Measurements from ENCODE around the gene C1orf226.

C1orf226 gene

DNA sequence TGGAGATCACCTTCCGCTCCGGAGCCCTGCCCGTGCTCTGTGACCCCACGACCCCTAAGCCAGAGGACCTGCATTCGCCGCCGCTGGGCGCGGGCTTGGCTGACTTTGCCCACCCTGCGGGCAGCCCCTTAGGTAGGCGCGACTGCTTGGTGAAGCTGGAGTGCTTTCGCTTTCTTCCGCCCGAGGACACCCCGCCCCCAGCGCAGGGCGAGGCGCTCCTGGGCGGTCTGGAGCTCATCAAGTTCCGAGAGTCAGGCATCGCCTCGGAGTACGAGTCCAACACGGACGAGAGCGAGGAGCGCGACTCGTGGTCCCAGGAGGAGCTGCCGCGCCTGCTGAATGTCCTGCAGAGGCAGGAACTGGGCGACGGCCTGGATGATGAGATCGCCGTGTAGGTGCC lies 14.5 kb upstream of the C1orf226 start:
- H4K20me1 ChIP-seq (ENCODE audit: insufficient read depth, low read length), result no peaks in the 10 kb centered on the region; the same call in 1 of the 2 replicates
- H3K9ac ChIP-seq (ENCODE audit: low read depth, low read length), result no peak overlapping the region
- H3K4me1 ChIP-seq (ENCODE audit: insufficient read depth, low read length), result no peaks in the 10 kb centered on the region
- no peak for ATAC-seq (ENCODE audit: insufficient read depth, low read depth)
- DNase-seq, result no peak
- no peak overlapping the region for H3K4me2 ChIP-seq (ENCODE audit: insufficient read depth, low read length)
- H3K27me3 ChIP-seq (ENCODE audit: insufficient read depth, low read length, poor library complexity), result no peaks in the 10 kb centered on the region
- no peaks in the 10 kb centered on the region for H3K9me3 ChIP-seq (ENCODE audit: insufficient read depth, low read length, severe bottlenecking)
- no peaks in the 10 kb centered on the region for H3K79me2 ChIP-seq (ENCODE audit: insufficient read depth, low read length)
- TF ChIP-seq, protein P1, sequence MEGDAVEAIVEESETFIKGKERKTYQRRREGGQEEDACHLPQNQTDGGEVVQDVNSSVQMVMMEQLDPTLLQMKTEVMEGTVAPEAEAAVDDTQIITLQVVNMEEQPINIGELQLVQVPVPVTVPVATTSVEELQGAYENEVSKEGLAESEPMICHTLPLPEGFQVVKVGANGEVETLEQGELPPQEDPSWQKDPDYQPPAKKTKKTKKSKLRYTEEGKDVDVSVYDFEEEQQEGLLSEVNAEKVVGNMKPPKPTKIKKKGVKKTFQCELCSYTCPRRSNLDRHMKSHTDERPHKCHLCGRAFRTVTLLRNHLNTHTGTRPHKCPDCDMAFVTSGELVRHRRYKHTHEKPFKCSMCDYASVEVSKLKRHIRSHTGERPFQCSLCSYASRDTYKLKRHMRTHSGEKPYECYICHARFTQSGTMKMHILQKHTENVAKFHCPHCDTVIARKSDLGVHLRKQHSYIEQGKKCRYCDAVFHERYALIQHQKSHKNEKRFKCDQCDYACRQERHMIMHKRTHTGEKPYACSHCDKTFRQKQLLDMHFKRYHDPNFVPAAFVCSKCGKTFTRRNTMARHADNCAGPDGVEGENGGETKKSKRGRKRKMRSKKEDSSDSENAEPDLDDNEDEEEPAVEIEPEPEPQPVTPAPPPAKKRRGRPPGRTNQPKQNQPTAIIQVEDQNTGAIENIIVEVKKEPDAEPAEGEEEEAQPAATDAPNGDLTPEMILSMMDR (IDR thresholded peaks at IDR 0.05; ENCODE audit: borderline replicate concordance, extremely low read depth, low read length, poor library complexity, severe bottlenecking), result no peak
- TF ChIP-seq EZH2 (IDR thresholded peaks at IDR 0.05; ENCODE audit: borderline replicate concordance, low read depth, low read length, severe bottlenecking), result no peak
- no peaks in the 10 kb centered on the region for H3K36me3 ChIP-seq (ENCODE audit: insufficient read depth, low read length)
- no peak overlapping the region for H2AFZ ChIP-seq (ENCODE audit: low read depth, low read length)
- H3K27ac ChIP-seq (ENCODE audit: low read length), result no peak overlapping the region
- no peak overlapping the region for H3K4me3 ChIP-seq (ENCODE audit: low read depth in 1 of 2, low read length in 2 of 2)

DNA sequence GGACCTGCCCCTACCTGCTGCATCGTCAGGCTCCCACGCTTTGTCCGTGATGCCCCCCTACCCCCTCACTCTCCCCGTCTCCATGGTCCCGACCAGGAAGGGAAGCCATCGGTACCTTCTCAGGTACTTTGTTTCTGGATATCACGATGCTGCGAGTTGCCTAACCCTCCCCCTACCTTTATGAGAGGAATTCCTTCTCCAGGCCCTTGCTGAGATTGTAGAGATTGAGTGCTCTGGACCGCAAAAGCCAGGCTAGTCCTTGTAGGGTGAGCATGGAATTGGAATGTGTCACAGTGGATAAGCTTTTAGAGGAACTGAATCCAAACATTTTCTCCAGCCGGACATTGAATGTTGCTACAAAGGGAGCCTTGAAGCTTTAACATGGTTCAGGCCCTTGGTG lies 13.8 kb upstream of the C1orf226 start:
- no peak overlapping the region for H3K4me3 ChIP-seq (ENCODE audit: low read depth in 1 of 2, low read length in 2 of 2)
- H2AFZ ChIP-seq (ENCODE audit: low read depth, low read length), result no peak overlapping the region
- no peak for ATAC-seq (ENCODE audit: insufficient read depth, low read depth)
- no peak overlapping the region for H3K4me2 ChIP-seq (ENCODE audit: insufficient read depth, low read length)
- H3K79me2 ChIP-seq (ENCODE audit: insufficient read depth, low read length), result no peaks in the 10 kb centered on the region
- H3K27ac ChIP-seq (ENCODE audit: low read length), result no peak overlapping the region
- no peaks in the 10 kb centered on the region for H3K27me3 ChIP-seq (ENCODE audit: insufficient read depth, low read length, poor library complexity)
- H3K9ac ChIP-seq (ENCODE audit: low read depth, low read length), result no peak overlapping the region
- no peaks in the 10 kb centered on the region for H3K36me3 ChIP-seq (ENCODE audit: insufficient read depth, low read length)
- H4K20me1 ChIP-seq (ENCODE audit: insufficient read depth, low read length), result no peaks in the 10 kb centered on the region; the same call in 1 of the 2 replicates
- no peaks in the 10 kb centered on the region for H3K4me1 ChIP-seq (ENCODE audit: insufficient read depth, low read length)
- H3K9me3 ChIP-seq (ENCODE audit: insufficient read depth, low read length, severe bottlenecking), result no peaks in the 10 kb centered on the region
- TF ChIP-seq, protein P1 (IDR thresholded peaks at IDR 0.05; ENCODE audit: borderline replicate concordance, extremely low read depth, low read length, poor library complexity, severe bottlenecking), result no peak
- no peak for TF ChIP-seq EZH2 (IDR thresholded peaks at IDR 0.05; ENCODE audit: borderline replicate concordance, low read depth, low read length, severe bottlenecking)
- DNase-seq, result no peak

DNA sequence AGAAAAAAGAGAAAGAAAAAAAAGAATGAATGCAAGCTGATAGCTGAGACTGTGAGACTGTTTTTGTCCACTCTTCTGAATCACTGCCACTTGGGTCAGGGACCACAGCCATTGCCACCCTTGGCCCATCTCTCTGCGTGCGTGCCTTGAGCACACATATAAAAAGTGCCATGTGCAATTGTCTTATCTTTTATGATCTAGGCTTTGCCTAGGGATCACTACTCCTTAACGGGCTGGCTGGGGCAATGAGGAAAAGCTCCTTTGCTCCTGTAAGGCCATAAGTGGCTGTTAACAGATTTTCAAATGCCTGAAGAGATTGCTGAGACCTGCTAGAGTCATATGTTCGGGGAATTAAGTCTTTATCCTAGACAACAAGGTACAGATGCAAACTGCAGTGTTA lies 13.1 kb upstream of the C1orf226 start:
- Histone ChIP-seq H3K9ac (ENCODE audit: low read depth, low read length) (no peak overlapping the region), H3K9me3 (ENCODE audit: insufficient read depth, low read length, severe bottlenecking) (no peaks in the 10 kb centered on the region), H3K27ac (ENCODE audit: low read length) (no peak overlapping the region), H4K20me1 (ENCODE audit: insufficient read depth, low read length) (no peaks in the 10 kb centered on the region; the same call in 1 of the 2 replicates), H3K4me1 (ENCODE audit: insufficient read depth, low read length) (no peaks in the 10 kb centered on the region), H3K4me3 (ENCODE audit: low read depth in 1 of 2, low read length in 2 of 2) (no peak overlapping the region), H3K4me2 (ENCODE audit: insufficient read depth, low read length) (no peak overlapping the region), H2AFZ (ENCODE audit: low read depth, low read length) (no peak overlapping the region), H3K27me3 (ENCODE audit: insufficient read depth, low read length, poor library complexity) (no peaks in the 10 kb centered on the region), H3K79me2 (ENCODE audit: insufficient read depth, low read length) (no peaks in the 10 kb centered on the region), H3K36me3 (ENCODE audit: insufficient read depth, low read length) (no peaks in the 10 kb centered on the region)
- TF ChIP-seq EZH2 (IDR thresholded peaks at IDR 0.05; ENCODE audit: borderline replicate concordance, low read depth, low read length, severe bottlenecking), result no peak
- TF ChIP-seq, protein P1 (IDR thresholded peaks at IDR 0.05; ENCODE audit: borderline replicate concordance, extremely low read depth, low read length, poor library complexity, severe bottlenecking), result no peak
- DNase-seq (no peak), ATAC-seq (ENCODE audit: insufficient read depth, low read depth) (no peak)

DNA sequence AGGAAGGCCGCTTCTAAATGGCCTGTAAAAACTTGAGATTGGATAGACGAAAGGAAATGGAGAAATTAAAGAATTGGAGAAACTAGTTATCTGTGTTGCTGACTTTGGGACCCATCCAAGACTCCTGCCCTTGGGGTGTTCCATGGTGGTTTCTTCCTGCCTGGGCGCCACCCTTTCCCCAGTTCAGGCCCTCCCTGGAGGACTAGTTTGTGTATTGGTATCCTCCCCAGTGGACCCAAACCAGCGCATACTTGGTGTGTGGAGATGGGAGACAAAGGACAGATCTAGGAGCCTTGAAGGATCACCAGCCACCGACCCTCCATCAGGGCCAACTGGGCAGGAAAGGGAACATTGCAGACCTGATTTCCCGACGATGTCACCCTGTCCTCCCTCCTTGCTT lies 12.0 kb upstream of the C1orf226 start:
- no peaks in the 10 kb centered on the region for H3K79me2 ChIP-seq (ENCODE audit: insufficient read depth, low read length)
- ATAC-seq (ENCODE audit: insufficient read depth, low read depth), result no peak
- TF ChIP-seq, protein P1 (IDR thresholded peaks at IDR 0.05; ENCODE audit: borderline replicate concordance, extremely low read depth, low read length, poor library complexity, severe bottlenecking), result no peak
- no peak for TF ChIP-seq EZH2 (IDR thresholded peaks at IDR 0.05; ENCODE audit: borderline replicate concordance, low read depth, low read length, severe bottlenecking)
- no peaks in the 10 kb centered on the region for H3K9me3 ChIP-seq (ENCODE audit: insufficient read depth, low read length, severe bottlenecking)
- no peak overlapping the region for H2AFZ ChIP-seq (ENCODE audit: low read depth, low read length)
- H3K4me1 ChIP-seq (ENCODE audit: insufficient read depth, low read length), result no peaks in the 10 kb centered on the region
- no peak for DNase-seq
- no peak overlapping the region for H3K4me3 ChIP-seq (ENCODE audit: low read depth in 1 of 2, low read length in 2 of 2)
- no peak overlapping the region for H3K9ac ChIP-seq (ENCODE audit: low read depth, low read length)
- H4K20me1 ChIP-seq (ENCODE audit: insufficient read depth, low read length), result no peaks in the 10 kb centered on the region; the same call in 1 of the 2 replicates
- H3K27ac ChIP-seq (ENCODE audit: low read length), result no peak overlapping the region
- H3K27me3 ChIP-seq (ENCODE audit: insufficient read depth, low read length, poor library complexity), result no peaks in the 10 kb centered on the region
- no peak overlapping the region for H3K4me2 ChIP-seq (ENCODE audit: insufficient read depth, low read length)
- no peaks in the 10 kb centered on the region for H3K36me3 ChIP-seq (ENCODE audit: insufficient read depth, low read length)
